Upper lobe of left lung (tissue), 6 donors: ENCODE data around the gene IRF1. TPM values are rescaled to one million over a fixed set of nuclear protein-coding genes. Genes with fewer than 3 reads are reported as not detected.
A peak's percentile ranks its signal among the peaks of the same experiment; 100 is the strongest.

Experiments used
- ATAC-seq, 2 donors: fragments of 200-7000 bp; cut with Tn5 transposase; one replicate each; pipeline ENCODE4 v1.9.1; 2022; ENCODE audit warnings: mild to moderate bottlenecking in 2 of 2, moderate library complexity in 2 of 2; ENCODE audit not compliant: low FRiP score in 2 of 2
- DNase-seq, 2 donors: peaks; one replicate each; pipeline ENCODE4 v3.0.0-alpha.2; 2019 to 2020
- H3K27ac ChIP-seq, 4 donors: fragments of 200-600 bp; sonication (generic); one replicate each; pipeline ENCODE4 v1.5.1; 2016 to 2019
- H3K27me3 ChIP-seq, 4 donors: fragments of 200-600 bp; sonication (generic); one replicate each; pipeline ENCODE4 v1.5.1; 2017 to 2019
- H3K36me3 ChIP-seq, 4 donors: fragments of 200-600 bp; sonication (generic); one replicate each; pipeline ENCODE4 v1.5.1; 2016 to 2019
- H3K4me1 ChIP-seq, 4 donors: fragments of 200-600 bp; sonication (generic); one replicate each; pipeline ENCODE4 v1.5.1; 2018 to 2019
- H3K4me3 ChIP-seq, 4 donors: fragments of 200-600 bp; sonication (generic); one replicate each; pipeline ENCODE4 v1.5.1; 2017 to 2019; ENCODE audit warnings: mild to moderate bottlenecking in 2 of 4, moderate library complexity in 1 of 4
- H3K9me3 ChIP-seq, 4 donors: fragments of 200-600 bp; sonication (generic); one replicate each; pipeline ENCODE4 v1.5.1; 2018 to 2019
- EP300 ChIP-seq, 4 donors: sonication (generic); formaldehyde crosslinking; IDR thresholded peaks; one replicate each; pipeline ENCODE4 v1.5.1; 2017; ENCODE audit warnings: antibody characterized with exemption in 4 of 4, control low read depth in 2 of 4
- POLR2A ChIP-seq, 4 donors: fragments of 450-650 bp; IDR thresholded peaks; one replicate each; pipeline ENCODE4 v1.5.1; 2016 to 2017; ENCODE audit warnings: antibody characterized with exemption in 4 of 4, mild to moderate bottlenecking in 2 of 4
- POLR2AphosphoS5 ChIP-seq, 2 donors: sonication (generic); formaldehyde crosslinking; IDR thresholded peaks; one replicate each; pipeline ENCODE4 v1.5.1; 2017; ENCODE audit warnings: antibody characterized with exemption in 2 of 2
- WGBS, 2 donors: methylation state at CpG; one replicate each; pipeline ENCODE4 v1.1.5; 2017 to 2018; 5-methylcytosine and 5-hydroxymethylcytosine counted together
- total RNA-seq, 6 donors: library from RNA; depleted of rRNA in 4 of 6; stranded (reverse); fragments of >200 nt in 4 of 6; gene quantifications; one replicate each; pipeline versions ENCODE4 v1.1.0 to v1.2.1, GENCODE V29; 2016 to 2021
- TF ChIP-seq, protein P1 (sequence below), 6 experiments: fragments of 450-650 bp in 4 of 6; fragments of 200-600 bp in 2 of 6; sonication (generic) in 2 of 6; IDR thresholded peaks; one replicate each; pipeline ENCODE4 v1.5.1; 2016 to 2019; ENCODE audit warnings: antibody characterized with exemption in 6 of 6
- donor health status: DM: no; HTN: no; CAD: no; lungs with moderate emphysema.
- donor health status: DM: no; HTN: yes; CAD: no; lungs with severe emphysema.

IRF1 gene
- total RNA-seq, 6 donors from 2014 or later = 42.1 to 94.3 (median 79.3) TPM

DNA sequence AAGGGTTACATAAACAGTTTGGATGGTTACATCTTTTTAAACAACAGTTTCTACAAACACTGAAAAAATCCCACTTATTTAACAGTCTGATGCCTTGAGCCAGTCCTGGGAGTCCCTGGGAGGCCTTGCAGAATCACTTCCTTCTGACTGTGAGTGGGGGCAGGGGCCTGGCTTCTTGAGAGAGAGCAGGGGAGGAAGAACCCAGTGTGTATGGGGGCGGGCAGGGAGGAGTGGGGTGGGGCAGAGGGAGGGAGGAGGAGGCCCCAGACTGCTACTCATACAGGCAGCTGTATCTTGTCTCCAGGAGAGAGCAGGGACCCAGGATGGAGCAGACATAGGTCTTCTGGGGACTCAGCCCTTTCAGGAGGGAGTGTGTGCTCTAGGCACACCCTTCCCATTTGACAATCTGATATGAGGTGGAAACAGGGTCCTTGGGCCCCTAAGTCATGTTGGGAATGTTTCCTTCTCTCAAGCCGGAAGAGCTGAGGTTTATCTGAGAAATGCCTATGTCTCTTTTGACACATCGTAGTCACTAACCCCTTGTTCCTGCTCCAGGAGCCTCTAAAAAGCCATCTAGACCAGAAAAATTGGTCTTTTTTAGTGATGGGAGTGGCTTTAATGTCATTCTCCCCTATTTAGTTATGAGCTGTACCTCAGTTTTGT, 52.8 kb downstream of the IRF1 start:
- Histone ChIP-seq H3K27me3 (no peaks in the 10 kb centered on the region), H3K4me1 (peaks cover 56 to 71% (median 63%) of the 10 kb centered on the region in 4 donors), H3K4me3 (no peak overlapping the region), H3K27ac (peak overlapping the region; percentile 74 to 87 (median 79)), H3K9me3 (no peaks in the 10 kb centered on the region), H3K36me3 (no peaks in the 10 kb centered on the region)
- peak; percentile 88 to 89 for ATAC-seq
- 8 to 31% methylated on average over 2 to 3 of the region's 3 CpGs for WGBS, 2 donors
- peak in 1 of 2 donors; percentile 47 for TF ChIP-seq POLR2AphosphoS5 (IDR thresholded peaks at IDR 0.05)
- TF ChIP-seq POLR2A (IDR thresholded peaks at IDR 0.05) = no peak
- no peak for TF ChIP-seq EP300 (IDR thresholded peaks at IDR 0.05)
- TF ChIP-seq, protein P1, sequence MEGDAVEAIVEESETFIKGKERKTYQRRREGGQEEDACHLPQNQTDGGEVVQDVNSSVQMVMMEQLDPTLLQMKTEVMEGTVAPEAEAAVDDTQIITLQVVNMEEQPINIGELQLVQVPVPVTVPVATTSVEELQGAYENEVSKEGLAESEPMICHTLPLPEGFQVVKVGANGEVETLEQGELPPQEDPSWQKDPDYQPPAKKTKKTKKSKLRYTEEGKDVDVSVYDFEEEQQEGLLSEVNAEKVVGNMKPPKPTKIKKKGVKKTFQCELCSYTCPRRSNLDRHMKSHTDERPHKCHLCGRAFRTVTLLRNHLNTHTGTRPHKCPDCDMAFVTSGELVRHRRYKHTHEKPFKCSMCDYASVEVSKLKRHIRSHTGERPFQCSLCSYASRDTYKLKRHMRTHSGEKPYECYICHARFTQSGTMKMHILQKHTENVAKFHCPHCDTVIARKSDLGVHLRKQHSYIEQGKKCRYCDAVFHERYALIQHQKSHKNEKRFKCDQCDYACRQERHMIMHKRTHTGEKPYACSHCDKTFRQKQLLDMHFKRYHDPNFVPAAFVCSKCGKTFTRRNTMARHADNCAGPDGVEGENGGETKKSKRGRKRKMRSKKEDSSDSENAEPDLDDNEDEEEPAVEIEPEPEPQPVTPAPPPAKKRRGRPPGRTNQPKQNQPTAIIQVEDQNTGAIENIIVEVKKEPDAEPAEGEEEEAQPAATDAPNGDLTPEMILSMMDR (IDR thresholded peaks at IDR 0.05) = no peak
- peak in 1 of 2 donors; percentile 89 for DNase-seq

DNA sequence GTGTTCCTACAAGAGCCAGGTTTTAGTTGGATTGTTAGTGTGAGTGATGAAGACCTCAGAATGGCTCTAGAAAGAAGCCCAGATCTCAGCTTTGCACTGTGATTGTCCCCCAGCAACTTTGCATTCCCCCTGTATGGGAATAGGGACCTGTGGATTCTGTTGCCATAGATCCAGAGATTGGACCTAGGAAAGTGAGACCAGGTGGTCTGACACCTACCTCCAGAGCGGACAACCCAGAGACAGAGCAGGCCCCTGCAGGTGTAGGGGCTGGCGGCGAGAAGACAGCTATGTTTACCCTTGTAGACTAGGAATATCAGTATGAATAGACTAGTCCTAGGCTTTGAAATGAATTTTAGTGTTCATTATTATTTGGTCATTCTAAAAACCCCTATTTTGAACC, 53.6 kb downstream of the IRF1 start:
- peak overlapping the region; percentile 74 to 87 (median 79) for H3K27ac ChIP-seq
- H3K4me1 ChIP-seq = peaks cover 64 to 78% (median 70%) of the 10 kb centered on the region in 4 donors
- H3K27me3 ChIP-seq = no peaks in the 10 kb centered on the region
- H3K36me3 ChIP-seq = no peaks in the 10 kb centered on the region
- DNase-seq (no peak), ATAC-seq (no peak)
- H3K9me3 ChIP-seq = no peaks in the 10 kb centered on the region
- TF ChIP-seq POLR2A (IDR thresholded peaks at IDR 0.05) = no peak
- H3K4me3 ChIP-seq = no peak overlapping the region
- 92 to 95% methylated on average over 3 of the region's 3 CpGs for WGBS, 2 donors

DNA sequence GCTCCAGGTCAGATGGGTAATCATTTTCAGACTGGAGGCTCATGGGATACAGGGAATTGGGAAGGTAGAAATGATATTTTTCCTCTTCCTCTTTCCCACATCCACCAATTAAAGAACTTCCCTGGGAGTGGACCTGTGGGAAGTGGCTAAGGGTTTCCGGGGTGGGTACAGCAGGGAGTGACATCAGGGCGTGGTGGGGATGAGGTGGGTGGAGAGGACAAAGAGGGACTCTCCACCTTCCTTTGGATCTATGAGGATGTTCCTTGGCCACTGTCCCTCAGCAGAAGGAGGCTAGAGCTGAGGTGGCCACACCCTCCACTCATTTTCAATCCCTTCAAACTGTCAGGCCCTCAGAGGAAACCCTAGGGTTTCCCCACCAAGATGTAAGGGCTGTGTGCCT, 54.7 kb downstream of the IRF1 start:
- H3K4me1 ChIP-seq = peaks cover 72 to 86% (median 77%) of the 10 kb centered on the region in 4 donors
- DNase-seq = no peak
- no peak for ATAC-seq
- TF ChIP-seq, protein P1 (IDR thresholded peaks at IDR 0.05) = no peak
- peak in 1 of 2 donors; percentile 46 for TF ChIP-seq POLR2AphosphoS5 (IDR thresholded peaks at IDR 0.05)
- H3K4me3 ChIP-seq = no peak overlapping the region
- no peaks in the 10 kb centered on the region for H3K27me3 ChIP-seq
- no peaks in the 10 kb centered on the region for H3K36me3 ChIP-seq
- 52 to 69% methylated on average over 2 of the region's 2 CpGs for WGBS, 2 donors
- H3K9me3 ChIP-seq = no peaks in the 10 kb centered on the region
- H3K27ac ChIP-seq = peak overlapping the region in 3 of 4 donors; percentile 1 to 87 (median 83)

DNA sequence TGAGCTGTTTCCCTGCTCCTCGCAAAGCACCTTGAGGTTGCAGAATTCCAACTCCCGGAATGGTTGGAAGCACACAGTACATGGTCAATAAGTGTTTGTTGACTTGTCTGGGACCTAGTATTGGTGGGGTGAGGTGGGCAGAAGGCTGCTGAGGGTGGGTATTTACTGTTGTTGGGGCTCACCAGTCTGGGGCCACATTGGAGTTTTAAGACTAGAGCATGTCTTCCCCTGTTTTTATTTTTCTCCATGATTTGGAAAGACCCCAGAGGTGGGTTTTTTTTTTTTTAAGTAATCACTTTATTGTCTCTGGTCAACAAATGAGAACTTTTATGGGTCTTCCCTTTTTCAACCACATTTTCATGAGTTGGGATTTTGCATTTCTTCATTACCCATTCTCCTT, 55.1 kb downstream of the IRF1 start:
- WGBS, 2 donors = 86 to 100% methylated on average over 2 of the region's 2 CpGs
- DNase-seq (no peak), ATAC-seq (no peak)
- Histone ChIP-seq H3K9me3 (no peaks in the 10 kb centered on the region), H3K27me3 (no peaks in the 10 kb centered on the region), H3K27ac (peak overlapping the region; percentile 1 to 87 (median 58)), H3K4me3 (no peak overlapping the region), H3K4me1 (peaks cover 76 to 90% (median 81%) of the 10 kb centered on the region in 4 donors), H3K36me3 (no peaks in the 10 kb centered on the region)
- TF ChIP-seq POLR2AphosphoS5 (IDR thresholded peaks at IDR 0.05) (no peak), EP300 (IDR thresholded peaks at IDR 0.05) (no peak)
- TF ChIP-seq, protein P1 (IDR thresholded peaks at IDR 0.05) = no peak

DNA sequence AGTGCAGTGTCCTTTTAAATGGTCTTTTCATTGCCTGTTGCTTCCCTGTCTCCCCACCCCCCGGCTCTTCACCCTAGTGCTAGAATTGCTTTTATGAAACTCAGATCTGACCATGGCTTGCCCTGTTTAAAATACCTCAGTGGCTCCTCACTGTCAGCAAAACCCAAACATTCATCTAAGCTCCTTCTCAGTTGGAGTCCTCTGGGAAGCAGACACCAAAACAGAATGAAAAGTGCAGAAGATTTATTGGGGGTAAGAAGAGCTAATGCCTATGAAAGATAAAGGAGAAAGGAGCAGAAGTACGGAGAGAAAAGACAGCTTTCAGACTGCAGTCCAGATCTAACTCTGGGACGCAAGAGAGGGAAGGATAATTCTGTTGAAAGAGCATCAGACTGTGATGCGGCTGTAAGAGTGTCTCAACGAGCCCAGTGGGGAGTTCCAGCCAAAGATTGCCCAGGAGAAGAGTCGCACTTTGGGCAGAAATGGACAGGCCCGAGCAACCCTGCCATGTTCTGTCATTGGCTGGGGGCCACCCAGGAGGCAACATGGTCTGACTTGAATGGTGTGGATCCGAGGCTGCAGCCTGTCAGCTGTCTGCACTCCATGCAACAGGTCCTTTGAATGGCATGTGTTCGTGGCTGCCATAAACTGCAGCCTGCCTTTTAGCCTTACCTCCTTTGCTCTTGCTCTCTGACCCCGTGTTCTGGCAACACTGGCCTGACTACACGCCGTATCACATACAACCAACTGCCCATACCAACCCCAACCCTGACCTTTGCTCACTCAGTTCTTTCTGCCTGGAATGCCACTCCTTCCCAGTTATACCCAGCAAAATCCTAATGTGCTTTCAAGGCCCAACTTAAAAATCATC, 55.9 kb downstream of the IRF1 start:
- Histone ChIP-seq H3K27ac (peak overlapping the region; percentile 1 to 87 (median 58)), H3K4me1 (peaks cover 77 to 90% (median 83%) of the 10 kb centered on the region in 4 donors), H3K4me3 (no peak overlapping the region), H3K9me3 (no peaks in the 10 kb centered on the region), H3K36me3 (no peaks in the 10 kb centered on the region), H3K27me3 (no peaks in the 10 kb centered on the region)
- no peak for TF ChIP-seq EP300 (IDR thresholded peaks at IDR 0.05)
- TF ChIP-seq POLR2AphosphoS5 (IDR thresholded peaks at IDR 0.05) = no peak
- TF ChIP-seq, protein P1 (IDR thresholded peaks at IDR 0.05) = no peak
- no peak for TF ChIP-seq POLR2A (IDR thresholded peaks at IDR 0.05)
- DNase-seq (no peak), ATAC-seq (no peak)
- WGBS, 2 donors = 84 to 85% methylated on average over 12 of the region's 12 CpGs
